Measurements from ENCODE around the gene SNPH. TPM values are rescaled to one million over a fixed set of nuclear protein-coding genes. Genes with fewer than 3 reads are reported as not detected.

The SNPH gene
- total and polyA plus RNA-seq, 2 of the 4 experiments (the other 2 are of a cell fraction), result 3.1 to 4.5 TPM

DNA sequence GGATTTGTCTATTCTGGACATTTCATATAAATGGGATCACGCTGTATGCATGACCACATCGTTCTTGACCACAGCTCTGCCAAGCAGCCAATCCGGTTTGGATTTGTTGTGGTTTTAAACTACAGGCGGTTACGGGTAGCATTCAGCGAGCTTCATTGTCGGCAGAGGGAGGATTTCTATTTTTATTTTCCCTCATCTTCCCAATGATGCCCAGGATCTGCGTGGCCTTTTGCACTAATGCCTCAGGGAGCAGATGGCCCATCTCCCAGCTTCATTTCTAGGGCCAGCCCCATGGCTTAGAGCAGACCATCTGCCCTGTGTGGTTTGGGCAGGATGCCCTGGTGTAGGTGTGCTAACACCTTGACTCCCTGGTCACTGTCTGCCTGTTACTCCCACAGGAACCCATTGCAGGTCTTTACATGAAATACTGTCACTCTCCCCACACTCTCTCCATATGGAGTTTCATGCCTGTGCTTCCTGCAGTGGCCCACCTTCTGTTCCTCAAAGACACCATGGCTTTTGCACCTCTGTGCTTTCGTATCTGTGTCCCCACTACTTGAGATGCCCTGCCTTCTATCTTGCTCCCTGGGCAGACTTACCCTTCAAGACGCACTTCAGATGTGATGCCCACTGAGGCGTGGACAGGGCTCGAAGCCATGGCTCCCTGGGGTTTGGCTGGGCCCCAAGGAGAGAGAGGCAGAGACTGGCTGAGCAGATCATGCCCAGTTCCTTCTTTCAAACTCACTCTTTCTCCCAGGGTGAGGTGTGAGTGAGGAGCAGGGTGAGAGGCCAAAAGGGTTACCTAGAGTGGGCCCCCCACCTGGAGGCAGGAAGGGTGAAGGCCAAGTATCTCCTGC lies 36.8 kb downstream of the SNPH start (continued):
- TF ChIP-seq, protein P1, sequence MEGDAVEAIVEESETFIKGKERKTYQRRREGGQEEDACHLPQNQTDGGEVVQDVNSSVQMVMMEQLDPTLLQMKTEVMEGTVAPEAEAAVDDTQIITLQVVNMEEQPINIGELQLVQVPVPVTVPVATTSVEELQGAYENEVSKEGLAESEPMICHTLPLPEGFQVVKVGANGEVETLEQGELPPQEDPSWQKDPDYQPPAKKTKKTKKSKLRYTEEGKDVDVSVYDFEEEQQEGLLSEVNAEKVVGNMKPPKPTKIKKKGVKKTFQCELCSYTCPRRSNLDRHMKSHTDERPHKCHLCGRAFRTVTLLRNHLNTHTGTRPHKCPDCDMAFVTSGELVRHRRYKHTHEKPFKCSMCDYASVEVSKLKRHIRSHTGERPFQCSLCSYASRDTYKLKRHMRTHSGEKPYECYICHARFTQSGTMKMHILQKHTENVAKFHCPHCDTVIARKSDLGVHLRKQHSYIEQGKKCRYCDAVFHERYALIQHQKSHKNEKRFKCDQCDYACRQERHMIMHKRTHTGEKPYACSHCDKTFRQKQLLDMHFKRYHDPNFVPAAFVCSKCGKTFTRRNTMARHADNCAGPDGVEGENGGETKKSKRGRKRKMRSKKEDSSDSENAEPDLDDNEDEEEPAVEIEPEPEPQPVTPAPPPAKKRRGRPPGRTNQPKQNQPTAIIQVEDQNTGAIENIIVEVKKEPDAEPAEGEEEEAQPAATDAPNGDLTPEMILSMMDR (conservative IDR thresholded peaks at IDR 0.05; ENCODE audit: low read depth, low read length), result no peak

All from IMR-90 (cell line).